Panc1 (cell line): ENCODE measurements around the gene UGGT1. TPM values are rescaled to one million over a fixed set of nuclear protein-coding genes. Genes with fewer than 3 reads are reported as not detected.

Experiments used
- ATAC-seq: fragments of 200-7000 bp; cut with Tn5 transposase; 2 replicates; pipeline ENCODE4 v1.9.1; 2020; ENCODE audit warnings: mild to moderate bottlenecking, moderate library complexity
- BruUV-seq: library from RNA; stranded (reverse); fragments of 400-500 nt; replicated peaks from 2 replicates; lab custom pipeline; 2021; lab: Mats Ljungman, UMichigan
- CTCF ChIA-PET: fragments of 300-600 bp; sonication (Branson Sonifier 250); formaldehyde crosslinking; loops from one replicate; lab custom pipeline; 2022; ENCODE audit warnings: antibody characterized with exemption; lab: Charles Lee
- POLR2A ChIA-PET: fragments of 300-600 bp; sonication (Branson Sonifier 250); formaldehyde crosslinking; loops from one replicate; lab custom pipeline; 2022; ENCODE audit warnings: antibody characterized with exemption; lab: Charles Lee
- DNase-seq: peaks from one replicate; pipeline ENCODE4 v3.0.0-alpha.2; 2010; ENCODE audit warnings: low read depth, low spot score
- H3K27ac ChIP-seq: 2 replicates; pipeline ENCODE4 v1.5.1; 2011; ENCODE audit warnings: mild to moderate bottlenecking, low read length, inconsistent platforms
- H3K27me3 ChIP-seq: fragments of 200-500 bp; sonication (Bioruptor generic); 2 replicates; pipeline ENCODE4 v1.6.0; 2014; ENCODE audit warnings: low read length, inconsistent platforms; ENCODE audit not compliant: control insufficient read depth, insufficient read depth
- H3K36me3 ChIP-seq: fragments of 200-500 bp; sonication (Bioruptor generic); 2 replicates; pipeline ENCODE4 v1.5.1; 2014; ENCODE audit warnings: inconsistent platforms, mild to moderate bottlenecking, low read length, moderate library complexity; ENCODE audit not compliant: control insufficient read depth, insufficient read depth
- H3K4me1 ChIP-seq: 2 replicates; pipeline ENCODE4 v1.5.1; 2011; ENCODE audit warnings: inconsistent platforms, mild to moderate bottlenecking, low read length, moderate library complexity; ENCODE audit not compliant: control insufficient read depth, insufficient read depth
- H3K4me3 ChIP-seq, 2 experiments: 2 replicates each; pipeline ENCODE4 v1.5.1; 2011 to 2012; ENCODE audit warnings: low read depth in 2 of 2, low read length in 2 of 2, mild to moderate bottlenecking in 2 of 2, inconsistent platforms in 1 of 2, moderate library complexity in 1 of 2
- H3K9me3 ChIP-seq: fragments of 200-500 bp; sonication (Bioruptor generic); 2 replicates; pipeline ENCODE4 v1.5.1; 2014; ENCODE audit warnings: low read depth, mild to moderate bottlenecking, inconsistent platforms, low read length, moderate library complexity; ENCODE audit not compliant: control insufficient read depth, insufficient read depth
- POLR2AphosphoS5 ChIP-seq: IDR thresholded peaks from 2 replicates; pipeline ENCODE4 v1.6.1; 2012; ENCODE audit warnings: mild to moderate bottlenecking, low read depth, low read length, moderate library complexity
- REST ChIP-seq, 2 experiments: IDR thresholded peaks; 2 replicates each; pipeline ENCODE4 v1.6.1; 2011 to 2012; ENCODE audit warnings: low read depth in 2 of 2, control low read depth in 1 of 2, low read length in 1 of 2, mild to moderate bottlenecking in 1 of 2, moderate library complexity in 1 of 2; ENCODE audit not compliant: insufficient read depth in 1 of 2
- SIN3A ChIP-seq: IDR thresholded peaks from 2 replicates; pipeline ENCODE4 v1.6.1; 2012; ENCODE audit warnings: low read depth, mild to moderate bottlenecking, low read length, moderate library complexity, borderline replicate concordance; ENCODE audit not compliant: insufficient read depth
- TCF7L2 ChIP-seq: IDR thresholded peaks from 2 replicates; pipeline ENCODE4 v1.6.1; 2011; ENCODE audit warnings: mild to moderate bottlenecking, low read depth, low read length, inconsistent platforms
- in situ Hi-C: cut with HindIII; loops from 2 replicates; pipeline ENCODE4 v1.10.0; 2016; ENCODE audit warnings: low sequenced_read_pairs, low pct_unique_long_range_greater_than_20kb
- intact Hi-C: fragments of 100-400 bp; cut with micrococcal nuclease; formaldehyde crosslinking; loops from one replicate; pipeline ENCODE4 v1.10.0; 2022; ENCODE audit not compliant: unreplicated experiment
- total RNA-seq: library from RNA; stranded (reverse); gene quantifications from one replicate; pipeline ENCODE4 v1.2.1, GENCODE V29; 2021; ENCODE audit not compliant: unreplicated experiment
- TF ChIP-seq, protein P1 (sequence below): fragments of 450-650 bp; IDR thresholded peaks from 2 replicates; pipeline ENCODE4 v1.5.1; 2017; ENCODE audit warnings: mild to moderate bottlenecking

UGGT1 gene
- total RNA-seq, 1 experiment from 2014 or later, result 64.2 TPM

DNA sequence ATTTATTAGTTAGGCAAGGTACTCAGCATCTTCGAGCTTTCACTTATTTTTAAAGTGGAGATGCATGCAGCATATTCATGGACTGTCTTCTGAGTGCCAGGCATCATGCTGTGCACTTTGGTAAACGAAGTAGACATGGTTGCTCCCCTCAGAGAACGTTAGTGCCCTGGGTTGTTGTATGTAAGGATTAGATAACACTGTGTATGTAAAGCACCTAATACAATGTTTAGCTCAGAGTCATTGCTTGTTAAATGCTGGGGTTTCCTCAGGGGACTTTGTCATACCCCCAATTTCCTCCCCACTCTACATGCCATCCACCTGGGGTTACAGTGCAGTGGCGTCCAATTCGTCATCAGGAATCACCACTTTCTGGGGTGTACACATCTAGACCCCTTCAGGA, 2.8 kb downstream of the UGGT1 start:
- H3K4me3 ChIP-seq, result no peak overlapping the region
- DNase-seq (no peak), ATAC-seq (no peak)
- peaks cover 6% of the 10 kb centered on the region; the same call in 1 of the 2 replicates for H3K36me3 ChIP-seq
- TF ChIP-seq REST (IDR thresholded peaks at IDR 0.05; ENCODE audit: insufficient read depth in 1 of 2, low read depth in 2 of 2, low read length in 1 of 2), result no peak
- in situ Hi-C loops (no loop called here), intact Hi-C loops (no loop called here)
- ChIA-PET CTCF (no interaction called here), POLR2A (no interaction called here)
- no TSS peak for BruUV-seq
- H3K9me3 ChIP-seq, result no peaks in the 10 kb centered on the region
- H3K27ac ChIP-seq, result no peak overlapping the region
- H3K27me3 ChIP-seq, result no peaks in the 10 kb centered on the region
- H3K4me1 ChIP-seq, result peaks cover 14% of the 10 kb centered on the region; the same call in 1 of the 2 replicates

GRCh38 chr2:128095201-128095600, 4.2 kb downstream of the UGGT1 start:
- Histone ChIP-seq H3K27ac (no peak overlapping the region), H3K4me1 (peaks cover 9% of the 10 kb centered on the region; the same call in 1 of the 2 replicates), H3K9me3 (no peaks in the 10 kb centered on the region), H3K27me3 (no peaks in the 10 kb centered on the region), H3K4me3 (no peak overlapping the region), H3K36me3 (peaks cover 6% of the 10 kb centered on the region; the same call in 1 of the 2 replicates)
- CTCF ChIA-PET, result no interaction called here
- intact Hi-C loops, result no loop called here
- BruUV-seq, result no TSS peak
- POLR2A ChIA-PET, result interaction anchor here (0.5 kb wide), 1 partner anchor 77 kb away, joined by 10 read pairs; no protein-coding TSS in a partner anchor
- DNase-seq (no peak), ATAC-seq (no peak)
- in situ Hi-C loops, result no loop called here
- TF ChIP-seq POLR2AphosphoS5 (no peak), SIN3A (no peak), TCF7L2 (no peak), REST (IDR thresholded peaks at IDR 0.05; ENCODE audit: insufficient read depth in 1 of 2, low read depth in 2 of 2, low read length in 1 of 2) (no peak)
- TF ChIP-seq, protein P1, sequence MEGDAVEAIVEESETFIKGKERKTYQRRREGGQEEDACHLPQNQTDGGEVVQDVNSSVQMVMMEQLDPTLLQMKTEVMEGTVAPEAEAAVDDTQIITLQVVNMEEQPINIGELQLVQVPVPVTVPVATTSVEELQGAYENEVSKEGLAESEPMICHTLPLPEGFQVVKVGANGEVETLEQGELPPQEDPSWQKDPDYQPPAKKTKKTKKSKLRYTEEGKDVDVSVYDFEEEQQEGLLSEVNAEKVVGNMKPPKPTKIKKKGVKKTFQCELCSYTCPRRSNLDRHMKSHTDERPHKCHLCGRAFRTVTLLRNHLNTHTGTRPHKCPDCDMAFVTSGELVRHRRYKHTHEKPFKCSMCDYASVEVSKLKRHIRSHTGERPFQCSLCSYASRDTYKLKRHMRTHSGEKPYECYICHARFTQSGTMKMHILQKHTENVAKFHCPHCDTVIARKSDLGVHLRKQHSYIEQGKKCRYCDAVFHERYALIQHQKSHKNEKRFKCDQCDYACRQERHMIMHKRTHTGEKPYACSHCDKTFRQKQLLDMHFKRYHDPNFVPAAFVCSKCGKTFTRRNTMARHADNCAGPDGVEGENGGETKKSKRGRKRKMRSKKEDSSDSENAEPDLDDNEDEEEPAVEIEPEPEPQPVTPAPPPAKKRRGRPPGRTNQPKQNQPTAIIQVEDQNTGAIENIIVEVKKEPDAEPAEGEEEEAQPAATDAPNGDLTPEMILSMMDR, result no peak
